Islet precursor cell (in vitro differentiated cells): Measurements from ENCODE around the gene LAMB1.

Experiments used
- DNase-seq: peaks from one replicate; pipeline ENCODE4 v3.0.0-alpha.2; 2018

LAMB1 gene

GRCh38 chr7:108016841-108017775 lies 14.1 kb upstream of the LAMB1 start:
- no peak for DNase-seq

- DNase-seq = no peak
These were observed 12.8 kb upstream of the LAMB1 start for GRCh38 chr7:108015740-108016139.

- DNase-seq = no peak
These were observed 12.1 kb upstream of the LAMB1 start for GRCh38 chr7:108014747-108015682.

- DNase-seq = no peak
These were observed 11.3 kb upstream of the LAMB1 start for GRCh38 chr7:108014215-108014614.

GRCh38 chr7:108012499-108013430 lies 9.8 kb upstream of the LAMB1 start:
- DNase-seq = no peak

GRCh38 chr7:108010377-108010776 lies 7.4 kb upstream of the LAMB1 start:
- no peak for DNase-seq

GRCh38 chr7:108009873-108010272 lies 6.9 kb upstream of the LAMB1 start:
- no peak for DNase-seq

- no peak for DNase-seq
These were observed 5.9 kb upstream of the LAMB1 start for GRCh38 chr7:108008827-108009226.

GRCh38 chr7:108008240-108008639 lies 5.3 kb upstream of the LAMB1 start:
- DNase-seq = no peak

- DNase-seq = no peak
These were observed 4.8 kb upstream of the LAMB1 start for GRCh38 chr7:108007762-108008161.

GRCh38 chr7:108007261-108007660 lies 4.3 kb upstream of the LAMB1 start:
- no peak for DNase-seq

GRCh38 chr7:108004220-108005142 lies 1.5 kb upstream of the LAMB1 start:
- DNase-seq = peak; percentile 79

- no peak for DNase-seq
These were observed 606 bp upstream of the LAMB1 start for GRCh38 chr7:108003599-108003935.

GRCh38 chr7:108001764-108002725 lies 916 bp downstream of the LAMB1 start:
- DNase-seq = no peak

GRCh38 chr7:108000875-108001763 lies 1.8 kb downstream of the LAMB1 start:
- DNase-seq = peak; percentile 73

GRCh38 chr7:107999779-108000560 lies 3.0 kb downstream of the LAMB1 start:
- DNase-seq = peak; percentile 85

- no peak for DNase-seq
These were observed 4.1 kb downstream of the LAMB1 start for GRCh38 chr7:107998660-107999480.
